ENCODE measurements around the gene SPNS3.

GRCh38 chr17:4395111-4395478, 38.6 kb upstream of the SPNS3 start:
- TF ChIP-seq CTCF (IDR thresholded peaks at IDR 0.05) (no peak), POLR2A (IDR thresholded peaks at IDR 0.05; ENCODE audit: low read length) (no peak), USF2 (IDR thresholded peaks at IDR 0.05) (no peak), JUNB (IDR thresholded peaks at IDR 0.05) (no peak), SMC3 (IDR thresholded peaks at IDR 0.05) (no peak), JUN (IDR thresholded peaks at IDR 0.05) (no peak), ZNF302 (CRISPR knock-in tag; IDR thresholded peaks at IDR 0.05) (no peak), BCL3 (IDR thresholded peaks at IDR 0.05) (no peak), HDAC2 (IDR thresholded peaks at IDR 0.05) (no peak), CEBPB (IDR thresholded peaks at IDR 0.05) (no peak)

All from A549 (cell line).